ENCODE measurements around the gene ATG3. TPM values are rescaled to one million over a fixed set of nuclear protein-coding genes. Genes with fewer than 3 reads are reported as not detected.

ATG3 gene
- polyA plus RNA-seq, 1 donor (not counting 4 experiments of a cell fraction or from before 2014, with no cell fraction given) = 61.3 TPM

DNA sequence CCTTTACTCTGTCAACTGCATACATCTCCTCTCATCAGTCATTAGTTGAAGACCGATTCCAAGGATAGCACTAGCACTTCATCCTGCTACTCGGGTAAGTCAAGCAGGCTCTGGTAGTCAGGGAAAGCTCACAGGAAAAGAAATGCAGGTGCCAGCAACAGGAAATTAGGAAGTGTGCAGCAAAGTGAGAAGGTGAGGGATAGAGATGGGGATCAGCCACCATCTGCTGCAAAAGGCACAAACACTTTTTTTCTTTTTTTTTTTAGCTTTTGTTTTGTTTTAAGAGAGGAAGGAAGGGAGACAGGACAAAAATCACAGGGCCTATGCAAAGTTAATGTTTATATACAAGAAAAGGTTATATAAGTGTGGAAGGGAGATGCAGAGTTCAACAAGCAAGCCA lies 53.5 kb downstream of the ATG3 start:
- Histone ChIP-seq H3K36me3 (ENCODE audit: control insufficient read depth in 2 of 2, extremely low read depth in 1 of 2, insufficient read depth in 2 of 2, low read length in 2 of 2) (no peaks in the 10 kb centered on the region), H3K4me1 (ENCODE audit: control insufficient read depth, extremely low read depth, insufficient read depth, low read length) (no peaks in the 10 kb centered on the region), H3K9ac (ENCODE audit: control insufficient read depth, extremely low read depth, insufficient read depth, low read length) (no peak overlapping the region), H3K9me1 (ENCODE audit: control insufficient read depth, extremely low read depth, insufficient read depth, low read length) (no peaks in the 10 kb centered on the region), H3K4me3 (ENCODE audit: control insufficient read depth in 2 of 3, extremely low read depth in 1 of 3, insufficient read depth in 2 of 3, low read depth in 1 of 3, low read length in 3 of 3) (no peak overlapping the region), H2AFZ (ENCODE audit: control insufficient read depth, low read length) (no peak overlapping the region), H3K9me3 (ENCODE audit: control insufficient read depth, low read depth, low read length) (no peaks in the 10 kb centered on the region), H3K27me3 (ENCODE audit: control insufficient read depth, extremely low read depth, insufficient read depth, low read length) (no peaks in the 10 kb centered on the region), H4K20me1 (ENCODE audit: control insufficient read depth, extremely low read depth, insufficient read depth, low read length) (no peaks in the 10 kb centered on the region), H3K4me2 (ENCODE audit: control insufficient read depth, extremely low read depth, insufficient read depth, low read depth, low read length) (no peak overlapping the region), H3K79me2 (ENCODE audit: control insufficient read depth, insufficient read depth, low read length) (no peaks in the 10 kb centered on the region), H3K27ac (ENCODE audit: control insufficient read depth, insufficient read depth, low read length) (no peak overlapping the region)
- TF ChIP-seq EZH2 (IDR thresholded peaks at IDR 0.05; ENCODE audit: low read length) = no peak
- TF ChIP-seq, protein P1, sequence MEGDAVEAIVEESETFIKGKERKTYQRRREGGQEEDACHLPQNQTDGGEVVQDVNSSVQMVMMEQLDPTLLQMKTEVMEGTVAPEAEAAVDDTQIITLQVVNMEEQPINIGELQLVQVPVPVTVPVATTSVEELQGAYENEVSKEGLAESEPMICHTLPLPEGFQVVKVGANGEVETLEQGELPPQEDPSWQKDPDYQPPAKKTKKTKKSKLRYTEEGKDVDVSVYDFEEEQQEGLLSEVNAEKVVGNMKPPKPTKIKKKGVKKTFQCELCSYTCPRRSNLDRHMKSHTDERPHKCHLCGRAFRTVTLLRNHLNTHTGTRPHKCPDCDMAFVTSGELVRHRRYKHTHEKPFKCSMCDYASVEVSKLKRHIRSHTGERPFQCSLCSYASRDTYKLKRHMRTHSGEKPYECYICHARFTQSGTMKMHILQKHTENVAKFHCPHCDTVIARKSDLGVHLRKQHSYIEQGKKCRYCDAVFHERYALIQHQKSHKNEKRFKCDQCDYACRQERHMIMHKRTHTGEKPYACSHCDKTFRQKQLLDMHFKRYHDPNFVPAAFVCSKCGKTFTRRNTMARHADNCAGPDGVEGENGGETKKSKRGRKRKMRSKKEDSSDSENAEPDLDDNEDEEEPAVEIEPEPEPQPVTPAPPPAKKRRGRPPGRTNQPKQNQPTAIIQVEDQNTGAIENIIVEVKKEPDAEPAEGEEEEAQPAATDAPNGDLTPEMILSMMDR (optimal IDR thresholded peaks at IDR 0.05 in 1 of 3, IDR thresholded peaks at IDR 0.05 in 1 of 3, conservative IDR thresholded peaks at IDR 0.05 in 1 of 3; ENCODE audit: extremely low read depth in 1 of 3, insufficient read depth in 2 of 3, low read length in 3 of 3) = no peak
- DNase-seq (ENCODE audit: low read depth, low spot score) = no peak
- dilution Hi-C loops (cut with MboI; ENCODE audit: extremely low pct_ligation_motif_present, low sequenced_read_pairs) = loop anchor here (25.0 kb wide), 1 partner anchor 171 kb away; the partner anchor contains the start of gene CD200
- FAIRE-seq = no peak

DNA sequence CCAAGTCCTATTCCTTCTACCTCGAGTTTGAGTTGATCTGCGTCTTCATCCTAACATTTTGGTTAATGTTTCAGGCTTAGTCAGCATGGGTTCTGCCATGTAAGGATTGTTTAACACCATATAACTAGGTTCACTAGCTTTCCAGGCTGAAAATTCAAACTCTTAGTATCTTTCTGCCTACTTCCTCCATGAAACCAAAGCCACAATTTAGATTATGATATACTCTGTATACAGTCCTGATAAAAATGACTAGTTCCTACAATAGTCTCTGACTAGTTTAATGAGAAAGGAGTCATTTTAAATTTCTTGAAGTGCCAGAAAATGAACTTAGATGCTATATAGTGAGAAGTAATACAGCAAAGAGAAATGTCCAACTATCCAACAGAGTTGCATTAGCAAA lies 55.9 kb downstream of the ATG3 start:
- DNase-seq (ENCODE audit: low read depth, low spot score) (no peak), FAIRE-seq (no peak)
- no peaks in the 10 kb centered on the region for H3K4me1 ChIP-seq (ENCODE audit: control insufficient read depth, extremely low read depth, insufficient read depth, low read length)
- no peaks in the 10 kb centered on the region for H3K27me3 ChIP-seq (ENCODE audit: control insufficient read depth, extremely low read depth, insufficient read depth, low read length)
- no peak overlapping the region for H3K4me3 ChIP-seq (ENCODE audit: control insufficient read depth in 2 of 3, extremely low read depth in 1 of 3, insufficient read depth in 2 of 3, low read depth in 1 of 3, low read length in 3 of 3)
- no peak overlapping the region for H3K27ac ChIP-seq (ENCODE audit: control insufficient read depth, insufficient read depth, low read length)
- dilution Hi-C loops (cut with MboI; ENCODE audit: extremely low pct_ligation_motif_present, low sequenced_read_pairs) = loop anchor here (25.0 kb wide), 1 partner anchor 169 kb away; the partner anchor contains the start of gene CD200
- no peak overlapping the region for H3K4me2 ChIP-seq (ENCODE audit: control insufficient read depth, extremely low read depth, insufficient read depth, low read depth, low read length)
- H3K79me2 ChIP-seq (ENCODE audit: control insufficient read depth, insufficient read depth, low read length) = no peaks in the 10 kb centered on the region
- no peak overlapping the region for H3K9ac ChIP-seq (ENCODE audit: control insufficient read depth, extremely low read depth, insufficient read depth, low read length)
- no peaks in the 10 kb centered on the region for H3K9me3 ChIP-seq (ENCODE audit: control insufficient read depth, low read depth, low read length)
- no peaks in the 10 kb centered on the region for H4K20me1 ChIP-seq (ENCODE audit: control insufficient read depth, extremely low read depth, insufficient read depth, low read length)
- no peak overlapping the region for H2AFZ ChIP-seq (ENCODE audit: control insufficient read depth, low read length)
- TF ChIP-seq EZH2 (IDR thresholded peaks at IDR 0.05; ENCODE audit: low read length) = no peak
- TF ChIP-seq, protein P1 (optimal IDR thresholded peaks at IDR 0.05 in 1 of 3, IDR thresholded peaks at IDR 0.05 in 1 of 3, conservative IDR thresholded peaks at IDR 0.05 in 1 of 3; ENCODE audit: extremely low read depth in 1 of 3, insufficient read depth in 2 of 3, low read length in 3 of 3) = no peak
- no peaks in the 10 kb centered on the region for H3K9me1 ChIP-seq (ENCODE audit: control insufficient read depth, extremely low read depth, insufficient read depth, low read length)
- no peaks in the 10 kb centered on the region for H3K36me3 ChIP-seq (ENCODE audit: control insufficient read depth in 2 of 2, extremely low read depth in 1 of 2, insufficient read depth in 2 of 2, low read length in 2 of 2)
